Fibroblast of peridontal ligament (primary cell): ENCODE measurements around the gene PDE6G.
"Not testable (repeated sequence)": the region's sequence is repeated elsewhere in the genome, so short reads cannot be mapped to it uniquely, and the experiment has no call there.

Experiments
- DNase-seq: peaks from one replicate; pipeline ENCODE4 v3.0.0-alpha.2; 2010; ENCODE audit errors: extremely low read depth

Gene PDE6G

GRCh38 chr17:81635431-81635830 is 20.9 kb downstream of the PDE6G start:
- DNase-seq: no peak

DNA sequence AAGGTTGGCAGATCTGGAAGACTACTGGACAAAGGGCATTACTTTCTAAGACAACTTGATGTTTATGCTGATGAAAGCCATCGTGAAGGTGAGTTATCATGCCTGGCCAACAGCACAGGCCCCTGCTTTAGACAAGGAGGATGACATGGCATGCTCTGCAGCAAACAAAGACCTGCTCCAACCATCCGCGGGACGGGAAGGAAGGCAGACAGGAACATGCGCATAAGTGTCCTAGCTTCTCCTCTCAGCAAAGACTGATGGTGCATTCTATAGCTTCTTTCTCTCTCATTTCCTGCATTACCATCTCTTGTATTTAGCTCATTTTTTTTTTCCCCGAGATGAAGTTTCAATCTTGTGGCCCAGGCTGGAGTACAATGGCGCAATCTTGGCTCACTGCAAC is 24.9 kb downstream of the PDE6G start:
- DNase-seq: no peak

GRCh38 chr17:81630274-81630673 is 26.1 kb downstream of the PDE6G start:
- no peak for DNase-seq

GRCh38 chr17:81621494-81622130 is 34.7 kb downstream of the PDE6G start:
- DNase-seq: no peak

- not testable (repeated sequence) for DNase-seq
Observed at GRCh38 chr17:81618307-81618706, 38.0 kb downstream of the PDE6G start.

GRCh38 chr17:81616877-81617276 is 39.5 kb downstream of the PDE6G start:
- DNase-seq: no peak

DNA sequence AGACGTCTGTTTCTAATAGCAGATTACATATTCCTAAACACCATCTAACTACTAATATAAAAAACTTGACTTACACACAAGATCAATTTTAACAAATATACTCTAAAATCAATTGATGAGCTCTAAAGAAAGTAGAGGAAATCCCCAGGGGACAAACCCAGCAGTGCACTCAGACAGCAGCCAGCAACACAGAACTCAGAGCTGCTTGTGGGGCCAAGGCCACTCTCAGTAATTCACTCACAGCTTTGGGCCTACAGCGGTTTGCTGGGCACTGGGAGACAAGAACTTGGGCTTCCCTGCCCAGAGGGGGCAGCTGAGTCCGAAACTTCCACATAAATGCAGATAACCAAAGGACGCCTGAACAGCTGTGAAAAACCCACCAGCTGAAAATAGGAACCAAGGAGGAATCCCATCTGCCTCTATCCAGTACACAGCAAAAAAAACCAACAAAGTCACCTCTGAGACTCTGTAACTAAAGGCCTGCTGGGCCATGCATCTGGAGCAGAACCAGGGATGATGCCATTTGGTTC is 40.9 kb downstream of the PDE6G start:
- no peak for DNase-seq

DNA sequence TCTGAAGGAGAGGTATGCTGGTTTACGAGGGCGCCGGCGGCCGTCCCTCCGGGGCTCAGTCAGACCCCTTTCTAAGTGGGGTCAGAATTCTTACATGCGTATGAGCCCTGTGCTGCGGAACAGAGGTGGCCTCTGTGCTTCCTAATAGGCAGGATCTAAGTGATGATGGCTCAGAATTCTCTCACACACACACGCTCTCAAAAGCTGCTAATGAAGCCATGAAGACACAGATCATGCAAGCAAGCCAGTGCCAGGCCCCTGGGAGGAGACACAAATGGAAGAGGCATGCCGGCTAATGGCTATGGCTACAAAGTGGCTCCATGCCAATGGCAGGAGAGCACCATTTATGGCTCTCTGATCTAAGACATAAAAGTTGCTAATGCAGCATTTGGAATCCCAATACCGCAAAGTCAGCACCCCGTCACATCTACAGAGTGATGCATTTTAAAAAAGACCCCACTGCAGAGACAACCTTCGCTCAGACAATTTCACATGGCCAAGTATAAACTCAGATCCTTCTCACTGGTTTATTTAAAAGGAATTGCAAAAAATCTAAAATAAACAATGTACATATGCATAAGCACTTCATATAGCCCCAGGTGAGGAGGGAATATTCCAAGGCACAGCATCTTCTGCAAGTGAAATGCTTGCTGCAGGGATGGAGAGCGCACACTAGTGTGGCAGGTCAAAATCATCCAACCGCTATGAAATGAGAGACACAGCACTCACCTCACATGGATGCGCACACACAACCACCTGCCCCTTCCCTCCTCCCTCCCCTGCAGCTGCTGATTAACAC is 44.0 kb downstream of the PDE6G start:
- no peak for DNase-seq

DNA sequence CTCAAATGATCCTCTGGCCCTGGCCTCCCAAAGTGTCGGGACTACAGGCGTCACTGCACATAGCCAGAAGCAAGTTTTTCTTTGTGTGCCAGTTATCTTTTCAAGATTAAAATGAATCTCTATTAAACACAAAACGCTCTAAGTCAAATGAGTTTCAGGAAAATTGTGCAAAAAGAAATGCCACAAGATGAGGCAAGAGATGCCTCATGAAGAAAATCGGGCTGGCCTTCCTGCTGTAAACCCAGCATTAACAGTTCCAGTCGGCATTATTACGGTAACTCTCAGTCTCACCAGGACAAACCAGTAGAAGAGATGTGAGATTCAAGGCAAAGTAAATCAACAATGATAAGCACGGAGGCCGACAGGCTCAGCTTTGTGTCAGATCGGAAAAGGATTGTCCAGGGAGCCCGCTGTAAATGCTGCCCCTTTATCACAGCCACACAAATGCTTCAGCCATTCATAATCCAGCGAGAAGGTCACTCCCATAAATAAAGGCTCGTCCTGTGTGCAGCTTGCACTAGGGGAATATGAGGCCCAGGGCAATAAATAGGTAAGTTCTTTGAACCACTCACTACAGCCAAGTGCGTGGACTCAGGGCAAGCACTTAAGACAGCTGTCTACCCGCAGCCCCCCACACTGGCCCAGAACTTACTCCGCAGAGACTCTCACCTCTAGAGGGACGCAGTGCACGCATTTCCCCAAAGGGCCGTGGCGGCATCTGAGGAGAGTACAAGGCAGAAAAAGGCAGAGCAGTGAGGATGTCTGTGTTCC is 46.6 kb downstream of the PDE6G start:
- no peak for DNase-seq

DNA sequence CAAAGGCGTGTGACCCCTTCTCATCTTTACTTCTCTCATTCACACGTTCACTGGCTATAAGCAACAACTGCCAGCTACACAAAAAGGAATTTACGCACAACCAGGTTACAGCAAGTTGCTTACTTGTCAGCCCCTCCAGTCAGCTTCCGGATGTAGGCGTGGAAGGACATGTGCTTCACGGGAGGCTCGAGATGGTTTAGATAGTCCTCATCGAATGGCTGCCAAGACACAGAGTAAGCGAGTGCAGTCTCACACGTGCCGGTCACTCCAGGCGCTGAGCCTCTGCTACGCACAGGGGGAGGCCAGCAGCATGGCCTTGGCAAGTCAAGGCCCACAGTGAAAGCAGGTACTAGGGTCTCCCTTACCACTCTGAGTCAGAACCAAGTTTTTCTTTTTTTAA is 47.7 kb downstream of the PDE6G start:
- DNase-seq: no peak

GRCh38 chr17:81608082-81608481 is 48.3 kb downstream of the PDE6G start:
- no peak for DNase-seq

DNA sequence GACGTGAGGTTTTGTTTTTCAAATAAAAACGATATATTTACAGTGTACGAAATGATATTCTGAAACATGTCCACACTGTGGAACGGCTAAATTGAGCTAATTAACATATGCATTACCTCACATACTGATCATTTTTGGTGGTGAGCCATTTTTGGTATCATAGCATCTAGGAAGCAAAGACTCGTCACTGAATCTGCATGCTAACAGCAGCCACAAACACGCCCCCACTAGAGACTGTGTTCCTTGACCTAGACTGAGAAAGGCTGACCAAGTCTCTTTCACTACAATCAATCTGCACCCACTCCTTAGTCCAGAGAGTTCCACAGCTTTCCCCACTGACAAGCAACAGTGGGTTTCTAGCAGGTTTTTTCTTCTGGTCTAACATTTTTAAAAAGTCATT is 48.9 kb downstream of the PDE6G start:
- peak; percentile 19 for DNase-seq

GRCh38 chr17:81603846-81604610 is 52.3 kb downstream of the PDE6G start:
- no peak for DNase-seq

- DNase-seq: peak; percentile 84
Observed at GRCh38 chr17:81601525-81602120, 54.7 kb downstream of the PDE6G start.
